Right lobe of liver (tissue), 6 donors: ENCODE results near the gene BCAR3. TPM values are rescaled to one million over a fixed set of nuclear protein-coding genes. Genes with fewer than 3 reads are reported as not detected.

Experiments
- ATAC-seq, 4 donors: fragments of 200-7000 bp; cut with Tn5 transposase; one replicate each; pipeline ENCODE4 v1.9.1; 2020; ENCODE audit warnings: mild to moderate bottlenecking in 4 of 4, moderate library complexity in 4 of 4
- DNase-seq, 3 donors: peaks; one replicate each; pipeline ENCODE4 v3.0.0-alpha.2; 2020
- H3K27ac ChIP-seq, 3 donors: fragments of 200-600 bp; one replicate each; pipeline ENCODE4 v1.8.0; 2022
- H3K27me3 ChIP-seq, 2 donors: fragments of 200-600 bp; one replicate each; pipeline ENCODE4 v1.8.0; 2022
- H3K36me3 ChIP-seq, 4 donors: fragments of 200-600 bp; sonication (generic) in 1 of 4; one replicate each; pipeline versions ENCODE4 v1.5.1 to v1.8.0; 2017 to 2022; ENCODE audit warnings: control low read depth in 1 of 4
- H3K4me1 ChIP-seq, 4 donors: fragments of 200-600 bp; sonication (generic) in 1 of 4; one replicate each; pipeline versions ENCODE4 v1.5.1 to v1.8.0; 2017 to 2022; ENCODE audit warnings: control low read depth in 1 of 4
- H3K4me3 ChIP-seq, 3 donors: fragments of 200-600 bp; one replicate each; pipeline ENCODE4 v1.8.0; 2022
- H3K9me3 ChIP-seq, 4 donors: fragments of 200-600 bp; sonication (generic) in 1 of 4; one replicate each; pipeline versions ENCODE4 v1.5.1 to v1.8.0; 2017 to 2022; ENCODE audit warnings: control low read depth in 1 of 4
- CTCF ChIP-seq, 4 donors: fragments of 200-600 bp in 3 of 4; fragments of 450-650 bp in 1 of 4; IDR thresholded peaks; one replicate each; pipeline versions ENCODE4 v1.5.1 to v1.8.0; 2016 to 2022; ENCODE audit warnings: antibody characterized with exemption in 4 of 4, mild to moderate bottlenecking in 2 of 4
- POLR2A ChIP-seq: fragments of 450-650 bp; IDR thresholded peaks from one replicate; pipeline ENCODE4 v1.6.1; 2017; ENCODE audit warnings: antibody characterized with exemption, mild to moderate bottlenecking
- WGBS: methylation state at CpG from one replicate; pipeline ENCODE4 v1.1.6; 2018; ENCODE audit warnings: low coverage, low lambda C conversion rate; ENCODE audit not compliant: insufficient coverage; ENCODE audit errors: missing lambda C conversion rate; 5-methylcytosine and 5-hydroxymethylcytosine counted together
- intact Hi-C, 2 donors: fragments of 100-400 bp; cut with DNase I; formaldehyde crosslinking; loops; one replicate each; pipeline versions ENCODE4 v1.11.2 to v1.14.1; 2022
- total RNA-seq, 6 experiments: library from RNA; depleted of rRNA in 2 of 6; stranded (reverse); fragments of >200 nt in 2 of 6; fragmentation: NEBNext Ultra II Directional in 3 of 6; extraction: Animal tissue kit (Norgen Biotek cat#: 25700) in 3 of 6; gene quantifications; one replicate each; pipeline versions ENCODE4 v1.1.0 to v1.2.4, GENCODE V29; 2016 to 2023
- donor health status: DM: no; HTN: yes; CAD: no.
- donor health status: DM: no; HTN: no; CAD: no.
- donor health status: DM: no; HTN: no; CAD: no.
- donor health status: DM: no; HTN: yes; CAD: no.
- donor health status: DM: no; HTN: yes; CAD: no.

BCAR3 gene
- total RNA-seq, 6 experiments from 2014 or later, result 7.6 to 19.8 (median 12.9) TPM

GRCh38 chr1:93549131-93549530, 132.5 kb downstream of the BCAR3 start:
- ATAC-seq (no peak), DNase-seq (no peak)
- 86% methylated on average over 1 of the region's 1 CpG for WGBS
- no peaks in the 10 kb centered on the region for H3K9me3 ChIP-seq
- no peak overlapping the region for H3K4me3 ChIP-seq
- intact Hi-C loops, result no loop called here
- no peak overlapping the region for H3K27ac ChIP-seq
- H3K4me1 ChIP-seq, result peaks cover 0 to 2% (median 0%) of the 10 kb centered on the region in 4 donors
- no peak for TF ChIP-seq CTCF (IDR thresholded peaks at IDR 0.05)
- TF ChIP-seq POLR2A, result no peak
- no peaks in the 10 kb centered on the region for H3K27me3 ChIP-seq
- peaks cover 0 to 11% (median 0%) of the 10 kb centered on the region in 4 donors for H3K36me3 ChIP-seq

- WGBS, result 98% methylated on average over 3 of the region's 3 CpGs
- ATAC-seq, result no peak
These were observed 135.3 kb downstream of the BCAR3 start for GRCh38 chr1:93546162-93546863.

GRCh38 chr1:93542398-93542797, 139.2 kb downstream of the BCAR3 start:
- Histone ChIP-seq H3K9me3 (no peaks in the 10 kb centered on the region), H3K4me1 (no peaks in the 10 kb centered on the region), H3K4me3 (no peak overlapping the region), H3K27me3 (no peaks in the 10 kb centered on the region), H3K27ac (no peak overlapping the region), H3K36me3 (peaks cover 0 to 6% (median 0%) of the 10 kb centered on the region in 4 donors)
- ATAC-seq (no peak), DNase-seq (no peak)
- WGBS, result 100% methylated on average over 1 of the region's 1 CpG
- TF ChIP-seq CTCF (IDR thresholded peaks at IDR 0.05), result no peak
- no peak for TF ChIP-seq POLR2A
- intact Hi-C loops, result no loop called here

More at GRCh38 chr1:93546162-93546863, 135.3 kb downstream of the BCAR3 start:
- Histone ChIP-seq H3K4me3 (no peak overlapping the region), H3K36me3 (peaks cover 0 to 11% (median 0%) of the 10 kb centered on the region in 4 donors), H3K9me3 (no peaks in the 10 kb centered on the region), H3K27me3 (no peaks in the 10 kb centered on the region), H3K4me1 (no peaks in the 10 kb centered on the region), H3K27ac (no peak overlapping the region)
- TF ChIP-seq POLR2A, result no peak
- no peak for DNase-seq
- intact Hi-C loops, result no loop called here

GRCh38 chr1:93541045-93541444, 140.6 kb downstream of the BCAR3 start:
- no peaks in the 10 kb centered on the region for H3K36me3 ChIP-seq
- no peaks in the 10 kb centered on the region for H3K27me3 ChIP-seq
- no peaks in the 10 kb centered on the region for H3K9me3 ChIP-seq
- no peaks in the 10 kb centered on the region for H3K4me1 ChIP-seq
- H3K27ac ChIP-seq, result no peak overlapping the region
- intact Hi-C loops, result no loop called here
- no peak for TF ChIP-seq POLR2A
- no peak for TF ChIP-seq CTCF (IDR thresholded peaks at IDR 0.05)
- DNase-seq (no peak), ATAC-seq (no peak)
- WGBS, result 69% methylated on average over 4 of the region's 4 CpGs
- H3K4me3 ChIP-seq, result no peak overlapping the region

GRCh38 chr1:93537924-93538323, 143.7 kb downstream of the BCAR3 start:
- H3K36me3 ChIP-seq, result no peaks in the 10 kb centered on the region
- H3K27ac ChIP-seq, result no peak overlapping the region
- H3K4me1 ChIP-seq, result no peaks in the 10 kb centered on the region
- WGBS, result 79% methylated on average over 2 of the region's 2 CpGs
- DNase-seq, result no peak
- H3K4me3 ChIP-seq, result no peak overlapping the region
- intact Hi-C loops, result no loop called here
- no peaks in the 10 kb centered on the region for H3K27me3 ChIP-seq
- H3K9me3 ChIP-seq, result no peaks in the 10 kb centered on the region
- ATAC-seq, result no peak
- TF ChIP-seq POLR2A (no peak), CTCF (IDR thresholded peaks at IDR 0.05) (no peak)
